Astrocyte (in vitro differentiated cells and primary cell): ENCODE measurements around the gene CELF4.
"Not testable (repeated sequence)": the region's sequence is repeated elsewhere in the genome, so short reads cannot be mapped to it uniquely, and the experiment has no call there.

Experiments
- CTCF ChIP-seq: IDR thresholded peaks from 2 replicates; pipeline ENCODE4 v1.5.1; 2011; ENCODE audit warnings: low read depth, mild to moderate bottlenecking, inconsistent platforms, low read length, moderate library complexity; ENCODE audit not compliant: insufficient read depth
- EZH2 ChIP-seq: IDR thresholded peaks from 2 replicates; pipeline ENCODE4 v1.6.1; 2012; ENCODE audit warnings: mild to moderate bottlenecking, low read length, inconsistent platforms; ENCODE audit not compliant: insufficient read depth

GRCh38 chr18:37358061-37358460 lies 207.5 kb downstream of the CELF4 start:
- TF ChIP-seq CTCF, EZH2: not testable (repeated sequence)
